GM19025 (cell line): ENCODE data around the gene IL31RA.

ENCODE experiments used
- ATAC-seq: cut with Tn5 transposase; IDR thresholded peaks from one replicate; pipeline ENCODE4 v1.9.1; 2021; ENCODE audit warnings: mild to moderate bottlenecking, low read depth, moderate library complexity; ENCODE audit not compliant: unreplicated experiment

Gene IL31RA

GRCh38 chr5:55969956-55970355, 118.8 kb downstream of the IL31RA start:
- no peak for ATAC-seq
